ENCODE results near the gene PPM1B.
A peak's percentile ranks its signal among the peaks of the same experiment; 100 is the strongest.
"Not testable (repeated sequence)": the region's sequence is repeated elsewhere in the genome, so short reads cannot be mapped to it uniquely, and the experiment has no call there.

The PPM1B gene

GRCh38 chr2:44168681-44169154, at the start of gene PPM1B:
TSS of gene PPM1B (plus strand) at chr2:44168875. CDS start at chr2:44201200, 32,325 bp downstream.
- DNase-seq = no peak

- no peak for DNase-seq
These were observed 48.8 kb upstream of the PPM1B start for GRCh38 chr2:44119878-44120277.

GRCh38 chr2:44120428-44120827, 48.2 kb upstream of the PPM1B start:
- peak; percentile 97 for DNase-seq

- DNase-seq = no peak
These were observed 46.8 kb upstream of the PPM1B start for GRCh38 chr2:44121899-44122298.

- DNase-seq = no peak
These were observed 44.2 kb upstream of the PPM1B start for GRCh38 chr2:44124500-44124899.

GRCh38 chr2:44126106-44126797, 42.4 kb upstream of the PPM1B start:
- DNase-seq = peak; percentile 34

- peak; percentile 68 for DNase-seq
These were observed 38.2 kb upstream of the PPM1B start for GRCh38 chr2:44130441-44130840.

GRCh38 chr2:44131177-44131576, 37.5 kb upstream of the PPM1B start:
- DNase-seq = no peak

GRCh38 chr2:44133602-44134001, 35.1 kb upstream of the PPM1B start:
- not testable (repeated sequence) for DNase-seq

GRCh38 chr2:44134848-44135247, 33.8 kb upstream of the PPM1B start:
- DNase-seq = no peak

GRCh38 chr2:44135296-44135695, 33.4 kb upstream of the PPM1B start:
- DNase-seq = no peak

- no peak for DNase-seq
These were observed 32.9 kb upstream of the PPM1B start for GRCh38 chr2:44135771-44136170.

GRCh38 chr2:44136252-44136651, 32.4 kb upstream of the PPM1B start:
- DNase-seq = no peak

- DNase-seq = no peak
These were observed 31.6 kb upstream of the PPM1B start for GRCh38 chr2:44137048-44137447.

- peak; percentile 36 for DNase-seq
These were observed 30.7 kb upstream of the PPM1B start for GRCh38 chr2:44137872-44138551.

- no peak for DNase-seq
These were observed 28.9 kb upstream of the PPM1B start for GRCh38 chr2:44139741-44140140.

GRCh38 chr2:44142306-44142705, 26.4 kb upstream of the PPM1B start:
- no peak for DNase-seq

GRCh38 chr2:44143701-44144100, 25.0 kb upstream of the PPM1B start:
- no peak for DNase-seq

- DNase-seq = peak; percentile 10
These were observed 19.7 kb upstream of the PPM1B start for GRCh38 chr2:44148999-44149398.

GRCh38 chr2:44150473-44150872, 18.2 kb upstream of the PPM1B start:
- DNase-seq = no peak

GRCh38 chr2:44152865-44153669, 15.6 kb upstream of the PPM1B start:
- no peak for DNase-seq

GRCh38 chr2:44155666-44156446, 12.8 kb upstream of the PPM1B start:
- no peak for DNase-seq

GRCh38 chr2:44163777-44164176, 4.9 kb upstream of the PPM1B start:
- peak; percentile 49 for DNase-seq
